PC-9 (cell line): ENCODE data around the gene OR6J1.

Experiments used
- CTCF ChIP-seq: fragments of 200-600 bp; sonication (generic); conservative IDR thresholded peaks from 2 replicates; pipeline ENCODE4 v1.6.1; 2017; ENCODE audit warnings: mixed run types, antibody characterized with exemption, mild to moderate bottlenecking, moderate library complexity
- EZH2 ChIP-seq: fragments of 200-600 bp; sonication (generic); IDR thresholded peaks from 2 replicates; pipeline ENCODE4 v1.8.0; 2017; ENCODE audit warnings: antibody characterized with exemption, low read depth

GRCh38 chr14:22622255-22622654, 21.9 kb downstream of the OR6J1 start:
- TF ChIP-seq CTCF (no peak), EZH2 (no peak)
